HG02973 (cell line): ENCODE data around the gene RARA.

Experiments
- ATAC-seq: cut with Tn5 transposase; IDR thresholded peaks from one replicate; pipeline ENCODE4 v1.9.1; 2021; ENCODE audit warnings: moderate library complexity; ENCODE audit not compliant: unreplicated experiment

The RARA gene

DNA sequence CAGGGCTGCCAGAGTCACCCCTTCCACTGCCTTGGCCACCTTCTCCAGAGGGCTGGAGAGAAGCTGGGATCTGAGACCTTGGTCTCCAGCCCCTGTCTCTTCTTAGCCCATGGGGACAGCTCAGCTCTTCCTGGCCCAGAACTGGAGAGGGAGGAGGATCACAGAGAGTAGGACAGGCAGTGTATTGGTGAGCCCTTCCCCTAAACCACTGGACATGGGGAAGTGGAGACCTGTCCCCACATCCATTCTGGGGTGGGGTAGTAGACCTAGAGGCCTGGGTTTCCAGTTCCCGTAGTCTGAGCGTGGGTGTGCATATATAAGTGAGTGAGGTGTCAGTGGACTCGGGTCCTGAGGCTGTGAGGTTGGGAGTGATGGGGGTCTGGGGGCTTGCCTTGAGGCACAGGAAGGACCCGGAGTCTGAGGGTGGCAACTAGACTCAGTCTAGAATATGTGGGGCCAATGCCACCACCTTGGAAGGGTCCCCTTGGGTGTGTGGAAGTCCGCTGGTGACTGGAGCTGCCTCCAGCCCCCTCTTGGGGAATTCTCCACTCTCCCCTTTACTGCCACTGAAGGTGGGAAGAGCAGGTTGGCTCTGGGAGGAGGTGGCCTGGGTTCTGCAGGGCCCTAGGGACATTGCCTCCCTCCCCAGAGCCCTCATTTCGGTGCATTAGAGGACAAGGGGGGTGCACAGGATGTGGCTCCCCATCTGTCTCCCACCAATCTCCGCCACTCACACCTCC lies 35.6 kb downstream of the RARA start:
- no peak for ATAC-seq

DNA sequence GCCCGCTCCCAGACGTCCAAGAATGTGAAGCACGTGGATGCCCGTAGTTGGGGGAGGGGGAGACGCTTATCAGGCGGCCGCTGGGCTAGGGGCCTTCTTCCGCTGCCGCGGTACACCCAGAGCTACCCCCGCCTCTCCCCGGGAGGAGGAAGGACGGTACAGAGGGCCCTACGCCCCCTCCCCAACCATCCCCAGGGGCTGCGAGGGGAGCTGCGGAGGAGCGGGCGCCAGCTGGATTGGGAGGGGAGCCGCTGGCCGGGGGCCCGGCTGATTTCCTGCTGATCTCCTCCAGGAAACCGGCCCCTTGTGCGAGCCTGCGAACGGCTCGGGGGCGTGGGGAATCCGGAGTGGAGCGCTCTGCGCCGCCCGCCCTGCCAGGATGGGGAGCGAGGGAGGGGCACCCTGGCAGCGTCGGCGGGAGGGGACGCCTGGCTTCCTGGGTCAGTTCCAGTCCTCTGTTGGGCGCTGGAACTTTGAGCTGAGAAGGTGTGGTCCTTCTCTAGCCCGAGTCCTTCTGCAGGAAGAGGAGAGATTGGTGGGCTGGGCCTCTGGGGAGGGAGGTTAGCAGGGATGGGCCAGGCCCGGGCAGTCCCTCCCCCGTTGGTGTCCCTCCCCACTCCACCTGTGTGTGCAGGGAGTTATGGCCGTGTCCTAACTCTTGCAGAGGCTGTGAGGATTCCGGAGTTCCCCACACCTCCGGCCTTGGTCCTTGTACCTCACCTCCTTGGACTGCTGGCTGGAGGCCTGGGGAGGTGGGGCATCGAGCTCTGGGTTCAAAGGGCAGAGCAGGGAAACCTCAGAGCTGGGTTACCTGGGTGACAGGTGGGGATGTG lies 36.4 kb downstream of the RARA start:
- ATAC-seq = no peak

DNA sequence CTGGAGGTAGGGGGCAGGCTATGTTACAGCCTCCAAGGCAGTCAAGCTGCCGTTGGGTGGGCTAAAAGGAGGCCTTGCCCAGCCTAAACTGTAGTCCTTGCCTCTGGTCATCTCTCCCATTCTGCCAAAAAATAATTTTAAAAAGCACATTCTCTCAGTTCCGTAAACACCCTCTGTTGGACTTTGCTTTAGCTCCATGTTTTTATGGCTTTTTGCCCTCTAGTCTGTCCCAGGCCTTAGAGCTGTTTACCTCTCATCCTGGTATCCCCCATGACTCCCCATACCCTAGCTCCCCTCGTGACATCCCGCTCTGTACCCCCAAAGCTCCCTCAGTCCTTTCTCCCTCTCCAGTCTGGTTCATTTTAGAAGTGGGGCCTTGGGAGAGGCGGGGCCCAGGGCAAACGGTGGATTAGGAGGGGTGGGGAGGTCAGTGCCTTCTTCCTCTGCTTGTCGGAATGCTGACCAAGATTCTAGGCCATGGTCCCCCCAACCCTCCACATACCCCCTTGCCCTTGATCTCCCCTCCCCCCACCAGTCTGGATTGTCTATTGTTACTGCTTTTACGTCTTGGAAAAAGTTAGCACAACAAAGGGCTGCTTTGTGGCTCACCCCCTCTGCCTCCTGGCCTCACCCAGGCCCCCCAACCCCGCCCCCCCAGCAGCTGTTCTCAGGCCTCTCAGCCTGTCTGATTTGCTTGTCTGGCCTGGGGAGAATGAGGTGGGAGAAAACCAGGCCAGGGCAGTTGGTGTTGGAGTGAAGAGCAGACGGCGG lies 37.2 kb downstream of the RARA start:
- ATAC-seq = no peak

DNA sequence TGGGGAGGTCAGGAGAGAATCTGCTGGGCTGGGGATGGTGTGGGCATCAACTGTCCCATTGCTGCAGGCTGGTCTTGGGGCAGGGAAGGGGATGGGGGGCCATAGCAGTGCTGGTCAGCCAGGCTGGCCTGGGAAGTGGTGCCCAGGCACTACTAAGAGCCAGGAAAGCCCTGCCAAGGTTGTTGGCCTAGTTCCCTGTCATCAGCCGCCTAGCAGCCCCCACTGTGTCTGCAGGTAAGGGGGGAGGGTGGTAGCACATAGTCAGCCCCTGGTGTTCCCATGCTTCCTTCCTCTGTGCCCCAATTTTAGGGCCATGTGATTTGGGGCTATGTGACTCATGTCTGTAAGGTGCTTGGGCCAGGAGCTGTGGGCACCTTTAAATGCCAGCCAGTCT lies 37.8 kb downstream of the RARA start:
- no peak for ATAC-seq

DNA sequence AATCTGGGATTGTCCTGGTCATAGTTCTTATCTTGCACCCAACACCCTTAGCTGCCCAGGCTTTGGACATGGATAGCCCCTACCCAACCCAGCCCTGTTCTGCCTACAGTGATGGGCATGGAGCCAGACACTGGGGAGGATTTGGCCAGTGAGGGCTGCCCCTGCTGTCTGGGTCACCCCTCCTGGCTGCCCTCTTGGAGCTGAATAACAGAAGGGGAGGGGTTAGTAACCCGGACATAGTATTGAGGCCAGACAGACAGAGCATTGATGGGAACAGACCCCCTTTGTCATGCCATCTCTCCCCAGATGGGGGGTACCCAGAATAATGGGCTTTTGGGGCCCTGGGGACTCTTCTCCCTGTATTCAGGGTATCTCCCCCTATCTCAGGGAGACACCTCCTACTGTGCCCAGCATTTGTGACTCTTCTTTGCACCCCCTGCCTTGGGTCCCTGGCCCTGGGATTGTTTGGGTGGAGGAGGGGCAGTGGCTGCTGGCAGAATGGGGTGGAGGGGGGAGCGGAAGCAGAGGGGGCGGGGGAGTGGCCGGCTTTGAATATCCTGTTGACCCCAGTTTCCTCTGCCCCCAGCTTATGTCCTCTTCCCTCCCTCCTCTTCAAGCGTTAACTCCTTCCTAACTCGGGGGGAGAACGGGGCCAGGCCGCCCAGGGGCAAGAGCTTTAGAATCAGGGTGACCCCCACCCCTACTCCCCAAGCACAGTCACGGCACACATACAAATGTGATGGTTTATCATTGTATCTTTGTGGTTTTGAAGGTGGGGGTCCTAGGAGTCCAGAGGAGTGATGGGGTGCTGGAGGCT lies 38.5 kb downstream of the RARA start:
- ATAC-seq = no peak

DNA sequence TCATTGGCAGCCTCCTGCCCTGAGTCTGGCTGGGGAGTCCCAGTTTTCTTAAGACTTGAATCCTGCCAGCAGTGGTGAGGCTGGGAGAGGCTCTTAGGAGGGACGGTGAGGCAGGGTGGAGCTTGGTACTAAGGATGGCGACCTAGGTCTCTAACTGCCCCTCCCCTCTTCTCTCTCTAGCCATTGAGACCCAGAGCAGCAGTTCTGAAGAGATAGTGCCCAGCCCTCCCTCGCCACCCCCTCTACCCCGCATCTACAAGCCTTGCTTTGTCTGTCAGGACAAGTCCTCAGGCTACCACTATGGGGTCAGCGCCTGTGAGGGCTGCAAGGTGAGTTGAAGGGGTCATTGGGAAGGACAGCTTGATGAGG lies 39.1 kb downstream of the RARA start:
- ATAC-seq = no peak

DNA sequence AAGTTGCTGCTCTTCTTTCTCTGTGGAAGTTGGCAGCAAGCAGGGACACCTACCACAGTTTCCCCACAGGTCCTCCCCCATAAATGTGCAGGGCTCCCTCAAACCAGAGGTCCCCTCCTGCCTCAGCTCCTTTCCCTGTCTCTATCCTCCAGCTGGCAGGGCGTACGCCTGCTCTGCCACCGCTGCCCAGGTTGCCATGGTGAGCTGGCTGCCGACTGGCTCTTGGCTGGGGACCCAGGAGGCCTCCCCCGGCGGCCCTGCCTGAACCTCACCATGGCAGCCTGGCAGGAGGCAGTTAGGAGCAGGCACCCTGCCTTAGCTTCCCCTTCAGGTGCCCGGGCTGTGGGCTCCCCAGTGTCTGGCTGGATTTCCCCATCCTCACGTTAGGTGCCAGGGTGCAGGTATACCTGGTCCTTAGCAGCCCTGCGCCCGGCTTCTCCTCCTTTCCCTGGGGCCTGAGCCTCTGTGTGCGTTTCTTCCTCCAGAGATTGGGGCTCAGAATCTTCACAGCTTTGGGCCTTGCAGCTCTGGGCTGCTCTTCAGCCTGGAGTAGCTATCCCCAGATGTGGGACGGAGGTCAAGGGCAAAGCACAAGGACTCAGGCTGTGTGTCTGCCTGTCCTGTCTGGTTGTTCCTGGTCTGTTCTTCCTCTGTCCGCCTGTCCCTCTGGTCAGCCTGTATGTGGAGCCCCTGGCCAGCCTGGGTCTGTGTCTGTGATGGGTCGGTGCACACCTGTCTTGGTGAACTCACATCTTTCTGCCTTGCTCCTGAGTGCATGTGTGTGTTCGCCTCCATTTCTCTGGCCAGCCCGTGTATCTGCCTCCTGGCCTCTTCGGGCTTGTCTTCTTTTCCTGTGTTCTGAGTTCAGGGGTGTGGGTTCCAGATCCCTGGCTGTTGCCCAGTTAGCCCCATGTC lies 39.8 kb downstream of the RARA start:
- no peak for ATAC-seq

DNA sequence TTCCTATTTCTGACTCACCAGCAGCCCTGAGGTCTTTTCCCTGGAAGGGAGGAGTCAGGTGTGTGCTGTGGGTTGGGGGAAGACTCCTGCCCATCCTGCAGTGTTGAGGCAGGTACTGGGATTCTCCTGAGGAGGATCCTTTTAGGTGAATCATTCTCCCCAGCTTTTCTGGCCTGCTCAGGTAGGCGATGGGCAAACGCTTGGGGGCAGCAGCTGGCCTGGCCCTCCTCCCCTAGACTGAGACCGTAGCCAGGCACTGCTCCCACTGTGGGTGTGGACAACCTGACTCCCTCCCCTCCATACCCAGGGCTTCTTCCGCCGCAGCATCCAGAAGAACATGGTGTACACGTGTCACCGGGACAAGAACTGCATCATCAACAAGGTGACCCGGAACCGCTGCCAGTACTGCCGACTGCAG lies 40.5 kb downstream of the RARA start:
- no peak for ATAC-seq

DNA sequence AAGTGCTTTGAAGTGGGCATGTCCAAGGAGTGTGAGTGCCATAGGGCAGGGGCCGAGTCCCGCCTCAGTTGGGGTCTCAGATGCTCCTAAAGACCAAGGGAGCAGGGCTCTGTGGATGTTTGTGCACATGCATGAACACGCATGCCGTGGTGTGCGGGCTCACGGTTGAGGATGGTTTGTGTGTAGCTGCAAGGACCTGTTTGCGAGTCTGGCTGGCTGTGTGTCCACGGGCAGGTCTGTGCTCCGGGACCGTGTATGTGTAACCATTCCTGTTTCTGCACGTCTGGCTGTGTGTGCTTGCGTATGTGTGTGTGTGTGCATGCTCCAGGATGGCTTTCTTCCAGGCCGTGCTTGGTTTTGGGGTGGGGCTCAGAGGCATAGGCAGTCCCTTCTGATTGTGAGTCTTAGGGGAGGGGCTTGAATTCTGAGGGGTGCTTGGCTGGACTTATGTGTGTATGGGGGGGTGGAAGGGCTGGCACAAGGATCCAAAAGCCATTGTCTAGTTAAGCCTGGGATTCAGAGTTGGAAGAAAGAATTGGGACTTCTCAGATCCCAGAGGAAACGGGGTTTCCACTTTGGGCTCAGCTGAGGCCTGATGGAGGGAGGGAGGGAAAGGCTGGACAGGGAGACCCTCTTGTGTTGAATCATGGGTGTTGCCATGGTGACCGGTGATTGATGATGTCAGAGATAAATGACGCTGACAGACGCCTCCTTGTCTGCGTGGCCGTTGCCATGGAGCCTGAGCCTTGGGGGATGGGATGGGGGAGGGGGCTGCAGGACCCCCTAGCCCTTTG lies 41.1 kb downstream of the RARA start:
- ATAC-seq = no peak

DNA sequence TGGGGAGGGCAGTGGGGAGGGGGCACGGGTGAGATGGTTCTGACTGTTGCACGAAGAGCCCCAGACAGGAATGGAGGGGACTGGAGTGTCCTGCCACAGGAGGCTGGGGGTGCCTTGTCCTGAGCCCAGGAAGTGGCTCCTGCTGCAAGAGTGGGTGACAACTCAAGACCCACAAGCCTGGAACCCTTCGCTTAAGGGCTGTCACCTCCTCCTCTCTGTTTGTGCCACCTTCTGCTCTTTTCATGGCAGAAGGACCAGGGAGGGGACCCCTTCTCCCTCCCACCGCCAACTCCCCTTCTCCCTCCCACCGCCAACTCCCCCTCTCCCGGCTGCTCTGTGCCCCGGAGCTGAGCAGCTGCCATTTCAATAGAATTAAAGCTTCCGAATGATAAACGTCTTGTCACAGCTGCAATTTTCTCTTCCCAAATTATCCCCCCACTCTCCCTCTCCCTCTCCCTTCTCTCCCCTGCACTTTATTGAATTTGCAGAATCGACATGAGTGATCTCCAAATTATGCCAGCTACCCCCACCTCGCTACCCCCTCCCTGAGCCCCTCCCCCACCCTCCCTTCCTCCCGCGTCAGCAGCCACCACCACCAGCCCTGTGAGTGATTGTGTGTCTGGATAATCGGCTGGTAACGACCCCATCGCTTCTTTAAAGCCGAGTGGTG lies 41.8 kb downstream of the RARA start:
- no peak for ATAC-seq

DNA sequence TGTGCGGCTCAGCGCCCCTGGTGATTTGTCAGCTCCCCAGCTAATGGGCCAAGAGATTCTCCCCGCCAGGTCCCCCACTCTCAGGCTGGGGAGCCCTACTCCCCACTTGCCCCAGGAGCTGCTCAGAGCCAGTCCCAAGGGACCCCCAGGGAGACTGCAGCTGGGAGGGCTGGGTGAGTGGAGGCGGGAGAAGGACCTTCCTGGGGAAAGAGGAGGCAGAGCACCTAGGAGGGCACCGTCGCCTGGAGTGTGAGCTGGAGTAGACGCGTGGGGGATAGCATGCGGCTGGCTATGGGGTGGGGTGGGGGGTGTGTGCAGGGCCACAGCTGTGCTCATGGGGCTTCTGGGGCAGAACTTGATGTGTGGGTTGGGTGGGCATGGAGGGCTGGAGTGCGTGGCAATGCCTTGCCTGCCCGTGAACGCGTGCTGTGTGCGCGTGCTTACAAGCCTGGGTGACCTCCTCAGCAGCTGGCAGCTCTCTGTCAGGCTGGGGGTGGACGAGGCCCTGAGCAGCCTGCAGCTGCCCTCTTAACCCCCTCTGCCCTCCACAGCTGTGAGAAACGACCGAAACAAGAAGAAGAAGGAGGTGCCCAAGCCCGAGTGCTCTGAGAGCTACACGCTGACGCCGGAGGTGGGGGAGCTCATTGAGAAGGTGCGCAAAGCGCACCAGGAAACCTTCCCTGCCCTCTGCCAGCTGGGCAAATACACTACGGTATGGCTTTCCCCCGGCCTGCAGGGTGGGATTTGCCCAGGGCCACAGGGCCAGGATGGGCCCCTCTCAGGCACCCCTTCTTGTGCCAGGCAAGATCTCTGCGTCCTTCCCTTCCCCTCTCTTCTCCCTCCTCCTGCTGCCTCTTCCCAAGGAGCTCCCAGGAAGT lies 42.6 kb downstream of the RARA start:
- no peak for ATAC-seq

DNA sequence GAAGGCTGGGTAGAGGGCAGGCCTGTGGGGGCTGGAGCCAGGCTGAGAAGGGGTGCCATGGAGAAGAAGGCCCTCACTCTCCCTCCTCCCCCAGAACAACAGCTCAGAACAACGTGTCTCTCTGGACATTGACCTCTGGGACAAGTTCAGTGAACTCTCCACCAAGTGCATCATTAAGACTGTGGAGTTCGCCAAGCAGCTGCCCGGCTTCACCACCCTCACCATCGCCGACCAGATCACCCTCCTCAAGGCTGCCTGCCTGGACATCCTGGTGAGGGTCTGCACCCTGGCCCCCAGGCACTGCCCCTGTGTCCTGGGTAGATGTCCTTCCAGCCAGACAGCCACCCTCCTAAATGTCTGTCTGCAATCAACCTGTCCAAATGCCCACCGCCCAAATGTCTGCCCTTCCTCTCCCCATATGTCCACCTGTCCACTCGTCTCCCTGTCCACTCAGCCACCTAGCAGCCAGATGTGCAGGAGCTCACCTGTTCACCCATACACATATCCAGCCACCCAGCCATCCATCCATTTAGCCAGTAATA lies 43.3 kb downstream of the RARA start:
- ATAC-seq = no peak

DNA sequence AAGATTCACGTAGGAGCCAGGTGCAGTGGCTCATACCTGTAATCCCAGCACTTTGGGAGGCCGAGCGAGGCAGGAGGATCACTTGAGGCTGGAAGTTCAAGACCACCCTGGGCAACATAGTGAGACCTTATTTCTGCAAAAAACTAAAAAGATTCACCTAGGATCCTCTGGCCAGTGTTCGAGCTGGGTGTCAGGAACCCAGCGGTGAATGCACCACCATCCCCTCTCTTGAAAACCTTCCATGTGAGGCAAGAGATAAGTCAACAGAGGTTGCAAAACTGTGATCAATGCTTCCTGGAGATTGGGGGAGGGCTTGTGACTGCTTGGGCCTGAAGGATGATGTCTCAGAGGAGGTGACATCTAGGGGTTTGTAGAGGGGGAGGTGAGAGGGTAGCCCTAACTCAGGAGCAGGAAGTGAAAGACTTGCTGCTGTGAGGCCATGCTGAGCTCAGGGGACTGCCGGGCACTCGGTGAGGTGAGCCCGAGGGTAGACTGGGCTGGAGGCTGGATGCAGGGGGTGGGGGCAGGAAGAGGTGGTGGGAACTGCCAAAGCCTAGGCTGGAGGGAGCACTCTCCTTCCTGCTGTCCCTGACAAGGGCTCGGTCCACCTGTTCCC lies 43.9 kb downstream of the RARA start:
- ATAC-seq = no peak

DNA sequence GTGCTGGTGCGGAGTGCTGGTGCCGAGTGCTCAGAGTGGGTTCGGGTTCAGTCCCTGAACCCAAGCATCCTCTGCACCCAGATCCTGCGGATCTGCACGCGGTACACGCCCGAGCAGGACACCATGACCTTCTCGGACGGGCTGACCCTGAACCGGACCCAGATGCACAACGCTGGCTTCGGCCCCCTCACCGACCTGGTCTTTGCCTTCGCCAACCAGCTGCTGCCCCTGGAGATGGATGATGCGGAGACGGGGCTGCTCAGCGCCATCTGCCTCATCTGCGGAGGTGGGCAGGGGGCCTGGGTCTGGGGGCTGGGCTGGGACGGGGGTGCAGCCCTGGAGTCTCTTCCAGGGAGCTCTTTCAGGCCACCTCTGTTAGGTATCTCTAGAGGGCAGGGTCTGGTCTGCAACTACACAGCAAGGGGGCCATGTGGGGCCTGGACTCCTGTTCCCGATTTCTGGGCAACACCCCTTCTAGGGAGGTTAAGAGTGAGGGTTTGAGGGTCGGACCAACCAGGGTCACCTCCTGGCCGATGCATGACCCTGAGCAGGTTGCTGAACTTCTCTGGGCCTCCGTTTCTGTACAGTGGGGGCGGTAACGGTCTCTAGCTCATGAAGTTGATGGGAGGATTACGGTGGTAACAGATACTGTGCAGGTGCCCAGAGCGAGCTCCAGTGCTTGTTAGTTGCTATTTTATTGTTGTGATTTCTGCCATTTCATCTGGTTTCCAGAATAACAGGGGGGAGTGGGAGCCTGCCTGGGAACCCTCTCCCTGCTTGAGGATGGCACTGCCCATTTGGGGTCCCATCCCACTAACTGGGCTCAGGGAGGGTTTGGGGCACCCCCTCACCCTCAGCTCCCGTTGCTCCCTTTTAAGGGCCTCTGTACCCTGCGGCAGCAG lies 45.5 kb downstream of the RARA start:
- no peak for ATAC-seq

DNA sequence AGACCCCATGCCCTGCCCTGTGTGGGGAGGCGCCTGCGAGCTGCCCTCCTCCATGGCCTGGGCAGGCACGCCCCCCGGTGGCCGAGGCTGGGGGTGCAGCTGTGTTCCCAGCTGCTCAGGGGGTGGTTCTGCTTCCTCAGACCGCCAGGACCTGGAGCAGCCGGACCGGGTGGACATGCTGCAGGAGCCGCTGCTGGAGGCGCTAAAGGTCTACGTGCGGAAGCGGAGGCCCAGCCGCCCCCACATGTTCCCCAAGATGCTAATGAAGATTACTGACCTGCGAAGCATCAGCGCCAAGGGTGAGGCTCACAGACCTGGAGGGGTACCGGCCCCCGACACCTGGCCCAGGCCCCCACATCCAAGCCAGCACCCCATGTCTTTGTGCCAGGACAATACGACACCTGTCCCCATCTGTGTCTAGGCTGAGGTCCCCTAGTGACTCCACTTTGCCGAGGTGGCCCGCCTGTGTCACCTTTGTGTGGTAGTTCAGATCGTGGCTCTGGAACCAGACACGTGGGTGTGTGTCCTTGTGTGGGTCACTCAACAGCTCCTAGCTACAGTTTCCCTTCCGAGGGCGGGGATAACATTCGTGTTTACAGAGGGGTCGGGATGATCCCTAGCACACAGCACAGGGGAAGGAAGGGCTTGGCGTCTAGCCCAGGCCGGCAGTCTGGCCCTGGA lies 46.3 kb downstream of the RARA start:
- ATAC-seq = no peak
